Fibroblast of lung (primary cell): ENCODE measurements around the gene DCP1A.

ENCODE experiments used
- EZH2 ChIP-seq: IDR thresholded peaks from 2 replicates; pipeline ENCODE4 v1.5.1; 2012; ENCODE audit warnings: low read length, control low read depth, mild to moderate bottlenecking; ENCODE audit errors: missing control alignments
- TF ChIP-seq, protein P1 (sequence below), 2 donors: IDR thresholded peaks in 1 of 2; conservative IDR thresholded peaks in 1 of 2; 1 replicate in 1 of 2; 2 replicates in 1 of 2; pipeline ENCODE4 v1.5.1; 2011 to 2012; ENCODE audit warnings: low read length in 2 of 2, control low read depth in 1 of 2, inconsistent platforms in 1 of 2, low read depth in 1 of 2, mild to moderate bottlenecking in 1 of 2

DNA sequence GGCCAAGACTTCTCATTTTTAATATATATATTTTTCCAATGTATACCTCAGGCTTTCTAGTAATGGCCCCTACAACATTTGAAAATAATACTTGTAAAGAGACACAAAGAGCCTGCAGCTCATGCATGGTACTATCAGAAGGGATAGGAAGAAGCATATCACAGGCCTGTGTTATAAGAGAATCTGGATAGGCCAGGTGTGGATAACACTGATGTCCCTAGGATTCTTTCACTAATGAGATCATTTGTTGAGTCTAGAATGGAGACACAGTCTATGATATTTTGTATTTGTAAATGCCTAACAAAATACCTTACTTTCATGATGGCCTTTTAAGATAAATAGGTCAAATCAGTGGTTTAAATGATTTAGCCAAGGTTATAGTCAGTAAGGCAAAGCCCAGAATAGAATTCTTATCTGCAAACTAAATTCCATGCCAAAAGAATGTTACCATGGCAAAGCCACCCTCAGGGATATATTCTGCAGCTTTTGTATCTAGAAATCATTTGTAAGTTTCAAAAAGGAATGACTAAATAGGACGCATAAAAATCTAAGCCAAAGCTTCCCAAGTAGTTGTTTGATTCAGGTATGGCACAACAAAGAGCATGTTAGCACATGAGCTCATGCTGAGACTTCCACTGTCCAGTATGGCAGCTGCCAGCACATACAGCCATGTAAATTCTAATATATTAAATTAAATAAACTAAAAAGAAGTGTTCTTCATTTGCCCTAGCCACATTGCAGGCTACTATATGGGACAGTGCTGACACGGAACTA is 10.0 kb downstream of the DCP1A start:
- TF ChIP-seq, protein P1, sequence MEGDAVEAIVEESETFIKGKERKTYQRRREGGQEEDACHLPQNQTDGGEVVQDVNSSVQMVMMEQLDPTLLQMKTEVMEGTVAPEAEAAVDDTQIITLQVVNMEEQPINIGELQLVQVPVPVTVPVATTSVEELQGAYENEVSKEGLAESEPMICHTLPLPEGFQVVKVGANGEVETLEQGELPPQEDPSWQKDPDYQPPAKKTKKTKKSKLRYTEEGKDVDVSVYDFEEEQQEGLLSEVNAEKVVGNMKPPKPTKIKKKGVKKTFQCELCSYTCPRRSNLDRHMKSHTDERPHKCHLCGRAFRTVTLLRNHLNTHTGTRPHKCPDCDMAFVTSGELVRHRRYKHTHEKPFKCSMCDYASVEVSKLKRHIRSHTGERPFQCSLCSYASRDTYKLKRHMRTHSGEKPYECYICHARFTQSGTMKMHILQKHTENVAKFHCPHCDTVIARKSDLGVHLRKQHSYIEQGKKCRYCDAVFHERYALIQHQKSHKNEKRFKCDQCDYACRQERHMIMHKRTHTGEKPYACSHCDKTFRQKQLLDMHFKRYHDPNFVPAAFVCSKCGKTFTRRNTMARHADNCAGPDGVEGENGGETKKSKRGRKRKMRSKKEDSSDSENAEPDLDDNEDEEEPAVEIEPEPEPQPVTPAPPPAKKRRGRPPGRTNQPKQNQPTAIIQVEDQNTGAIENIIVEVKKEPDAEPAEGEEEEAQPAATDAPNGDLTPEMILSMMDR (conservative IDR thresholded peaks at IDR 0.05 in 1 of 2, IDR thresholded peaks at IDR 0.05 in 1 of 2; ENCODE audit: low read depth in 1 of 2, low read length in 2 of 2) = no peak
- no peak for TF ChIP-seq EZH2
